Caco-2 (cell line): ENCODE measurements around the gene MAN1A1. TPM values are rescaled to one million over a fixed set of nuclear protein-coding genes. Genes with fewer than 3 reads are reported as not detected.

Experiments
- BruUV-seq: library from RNA; stranded (reverse); fragments of 400-500 nt; replicated peaks from 2 replicates; lab custom pipeline; 2021; lab: Mats Ljungman, UMichigan
- CTCF ChIA-PET: fragments of 300-600 bp; sonication (Branson Sonifier 250); formaldehyde crosslinking; loops from one replicate; lab custom pipeline; 2022; ENCODE audit warnings: antibody characterized with exemption; lab: Charles Lee
- POLR2A ChIA-PET: fragments of 300-600 bp; sonication (Branson Sonifier 250); formaldehyde crosslinking; loops from one replicate; lab custom pipeline; 2022; ENCODE audit warnings: antibody characterized with exemption; lab: Charles Lee
- DNase-seq, 2 experiments: peaks; one replicate each; pipeline versions ENCODE4 v3.0.0 to v3.0.0-alpha.2; 2020 to 2022
- H3K27me3 ChIP-seq: replicated peaks from 2 replicates; pipeline ENCODE4 v1.6.0; 2011; ENCODE audit warnings: low read length; ENCODE audit not compliant: control insufficient read depth, insufficient read depth
- H3K36me3 ChIP-seq: 2 replicates; pipeline ENCODE4 v1.5.1; 2011; ENCODE audit warnings: low read length; ENCODE audit not compliant: control insufficient read depth, insufficient read depth
- H3K4me1 ChIP-seq: fragments of 250-450 bp; sonication (Bioruptor Pico); 2 replicates; pipeline ENCODE4 v1.5.1; 2020; ENCODE audit warnings: mild to moderate bottlenecking
- H3K4me3 ChIP-seq: 2 replicates; pipeline ENCODE4 v1.5.1; 2011; ENCODE audit warnings: low read depth, mild to moderate bottlenecking, control low read depth, low read length
- H3K9me3 ChIP-seq: fragments of 250-450 bp; sonication (Bioruptor Pico); 2 replicates; pipeline ENCODE4 v1.5.1; 2020; ENCODE audit warnings: mild to moderate bottlenecking, moderate library complexity
- H3K27ac Mint-ChIP-seq: one replicate; pipeline ENCODE4 v1.8.0; 2022; ENCODE audit warnings: mixed read lengths; ENCODE audit not compliant: unreplicated experiment
- H3K27me3 Mint-ChIP-seq: one replicate; pipeline ENCODE4 v1.8.0; 2022; ENCODE audit warnings: mixed read lengths; ENCODE audit not compliant: insufficient read depth, unreplicated experiment
- H3K36me3 Mint-ChIP-seq: one replicate; pipeline ENCODE4 v1.8.0; 2022; ENCODE audit warnings: mild to moderate bottlenecking, mixed read lengths; ENCODE audit not compliant: insufficient read depth, unreplicated experiment
- H3K4me1 Mint-ChIP-seq: one replicate; pipeline ENCODE4 v1.8.0; 2022; ENCODE audit warnings: low read depth, mixed read lengths; ENCODE audit not compliant: unreplicated experiment
- H3K4me3 Mint-ChIP-seq: one replicate; pipeline ENCODE4 v1.8.0; 2022; ENCODE audit warnings: mild to moderate bottlenecking, moderate library complexity, mixed read lengths; ENCODE audit not compliant: unreplicated experiment
- H3K9me3 Mint-ChIP-seq: one replicate; pipeline ENCODE4 v1.8.0; 2022; ENCODE audit warnings: mixed read lengths; ENCODE audit not compliant: unreplicated experiment
- intact Hi-C: fragments of 100-400 bp; cut with micrococcal nuclease; formaldehyde crosslinking; loops from one replicate; pipeline ENCODE4 v1.10.0; 2022; ENCODE audit not compliant: unreplicated experiment
- total RNA-seq: library from RNA; stranded (reverse); gene quantifications from 2 replicates; pipeline ENCODE4 v1.2.3, GENCODE V29; 2022
- TF ChIP-seq, protein P1 (sequence below), 2 experiments: fragments of 200-600 bp in 1 of 2; IDR thresholded peaks; 1 replicate in 1 of 2; 2 replicates in 1 of 2; pipeline versions ENCODE4 v1.5.1 to v1.8.0; 2011 to 2022; ENCODE audit warnings: antibody characterized with exemption in 1 of 2, control low read depth in 1 of 2, inconsistent platforms in 1 of 2, low read depth in 1 of 2, low read length in 1 of 2, mild to moderate bottlenecking in 1 of 2, moderate library complexity in 1 of 2; ENCODE audit not compliant: insufficient read depth in 1 of 2, severe bottlenecking in 1 of 2, unreplicated experiment in 1 of 2

Gene MAN1A1
- total RNA-seq, 1 experiment from 2014 or later: 28.7 TPM

DNA sequence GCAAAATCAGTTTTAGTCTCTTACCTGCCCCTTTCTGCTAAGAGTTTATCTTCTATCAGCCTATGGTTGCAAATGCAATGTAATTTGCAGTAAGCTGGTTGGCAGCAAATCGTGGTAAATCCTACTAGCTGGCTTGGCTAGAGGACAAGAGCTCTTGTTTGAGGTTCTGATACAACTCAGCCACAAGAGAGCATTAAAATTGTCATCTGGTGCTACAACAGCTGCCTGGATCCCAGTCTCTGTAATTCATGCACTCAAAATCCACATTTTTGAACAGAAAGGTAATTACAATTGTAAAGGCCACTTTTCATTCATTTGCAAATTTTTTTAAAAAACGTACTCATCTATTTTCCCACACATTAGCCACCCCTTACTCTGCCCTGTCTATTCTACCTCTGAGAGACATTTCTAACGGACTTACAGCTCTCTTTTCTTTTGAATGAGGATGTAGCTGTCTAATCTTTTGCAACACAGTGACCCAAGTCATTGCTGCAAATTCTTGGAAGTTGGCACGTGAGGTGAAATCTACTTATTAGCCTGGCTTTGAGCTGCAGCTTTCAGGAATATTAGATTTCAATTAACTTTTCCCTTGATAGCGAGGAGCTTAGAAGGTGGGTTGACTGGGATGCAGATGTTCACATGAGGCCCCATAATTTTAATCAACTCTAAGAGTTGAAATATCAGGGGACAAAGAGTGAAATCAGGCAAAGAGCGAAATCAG is 217.1 kb downstream of the MAN1A1 start:
- no peaks in the 10 kb centered on the region for H3K36me3 ChIP-seq
- POLR2A ChIA-PET: interaction anchor here (0.5 kb wide), 1 partner anchor 19 kb away, joined by 4 read pairs; no protein-coding TSS in a partner anchor
- DNase-seq: no peak
- TF ChIP-seq, protein P1, sequence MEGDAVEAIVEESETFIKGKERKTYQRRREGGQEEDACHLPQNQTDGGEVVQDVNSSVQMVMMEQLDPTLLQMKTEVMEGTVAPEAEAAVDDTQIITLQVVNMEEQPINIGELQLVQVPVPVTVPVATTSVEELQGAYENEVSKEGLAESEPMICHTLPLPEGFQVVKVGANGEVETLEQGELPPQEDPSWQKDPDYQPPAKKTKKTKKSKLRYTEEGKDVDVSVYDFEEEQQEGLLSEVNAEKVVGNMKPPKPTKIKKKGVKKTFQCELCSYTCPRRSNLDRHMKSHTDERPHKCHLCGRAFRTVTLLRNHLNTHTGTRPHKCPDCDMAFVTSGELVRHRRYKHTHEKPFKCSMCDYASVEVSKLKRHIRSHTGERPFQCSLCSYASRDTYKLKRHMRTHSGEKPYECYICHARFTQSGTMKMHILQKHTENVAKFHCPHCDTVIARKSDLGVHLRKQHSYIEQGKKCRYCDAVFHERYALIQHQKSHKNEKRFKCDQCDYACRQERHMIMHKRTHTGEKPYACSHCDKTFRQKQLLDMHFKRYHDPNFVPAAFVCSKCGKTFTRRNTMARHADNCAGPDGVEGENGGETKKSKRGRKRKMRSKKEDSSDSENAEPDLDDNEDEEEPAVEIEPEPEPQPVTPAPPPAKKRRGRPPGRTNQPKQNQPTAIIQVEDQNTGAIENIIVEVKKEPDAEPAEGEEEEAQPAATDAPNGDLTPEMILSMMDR (IDR thresholded peaks at IDR 0.05; ENCODE audit: insufficient read depth in 1 of 2, low read depth in 1 of 2, low read length in 1 of 2, severe bottlenecking in 1 of 2, unreplicated experiment in 1 of 2): no peak
- peaks cover 35% of the 10 kb centered on the region for H3K4me1 Mint-ChIP-seq
- no peak overlapping the region for H3K27ac Mint-ChIP-seq
- H3K36me3 Mint-ChIP-seq: no peaks in the 10 kb centered on the region
- no peaks in the 10 kb centered on the region for H3K27me3 ChIP-seq
- H3K4me3 ChIP-seq: no peak overlapping the region
- CTCF ChIA-PET: interaction anchor here (0.6 kb wide), 1 partner anchor 11 kb away, joined by 4 read pairs; no protein-coding TSS in a partner anchor
- H3K9me3 Mint-ChIP-seq: no peaks in the 10 kb centered on the region
- H3K4me1 ChIP-seq: peaks cover 27% of the 10 kb centered on the region
- no TSS peak for BruUV-seq
- intact Hi-C loops: no loop called here
- no peaks in the 10 kb centered on the region for H3K27me3 Mint-ChIP-seq
- no peak overlapping the region for H3K4me3 Mint-ChIP-seq
- H3K9me3 ChIP-seq: no peaks in the 10 kb centered on the region

DNA sequence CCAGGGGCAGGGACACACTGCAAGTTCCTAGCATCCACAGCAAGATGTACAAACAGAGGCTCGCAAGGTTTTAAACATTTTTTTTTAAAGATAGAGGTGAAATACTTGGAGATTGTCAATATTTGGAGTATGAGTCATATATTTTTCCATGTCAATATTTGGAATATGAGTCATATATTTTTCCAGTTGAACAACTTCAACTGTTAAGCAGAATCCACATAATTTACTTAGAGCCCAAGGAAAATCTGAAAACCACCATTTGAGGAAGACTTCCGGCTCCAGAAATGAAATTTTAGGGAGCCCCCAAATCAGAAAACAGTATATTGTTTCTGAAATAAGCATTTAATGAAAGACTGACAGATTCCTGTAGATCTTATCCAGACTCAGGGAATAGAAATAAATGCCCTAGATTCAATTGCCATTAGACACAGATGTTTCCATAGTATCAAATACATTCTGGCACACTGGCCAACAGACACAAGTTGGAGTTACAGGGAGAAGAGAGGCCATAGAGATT is 219.5 kb downstream of the MAN1A1 start:
- no peaks in the 10 kb centered on the region for H3K9me3 ChIP-seq
- BruUV-seq: no TSS peak
- TF ChIP-seq, protein P1 (IDR thresholded peaks at IDR 0.05; ENCODE audit: insufficient read depth in 1 of 2, low read depth in 1 of 2, low read length in 1 of 2, severe bottlenecking in 1 of 2, unreplicated experiment in 1 of 2): no peak
- Mint-ChIP-seq H3K36me3 (no peaks in the 10 kb centered on the region), H3K9me3 (no peaks in the 10 kb centered on the region), H3K4me3 (no peak overlapping the region), H3K27ac (peak overlapping the region; percentile 33), H3K4me1 (peaks cover 34% of the 10 kb centered on the region), H3K27me3 (no peaks in the 10 kb centered on the region)
- ChIA-PET CTCF (interaction anchor here (0.6 to 1.3 kb wide), 7 partner anchors 8 to 319 kb away, joined by 3 to 5 read pairs (median 3); no protein-coding TSS in a partner anchor), POLR2A (no interaction called here)
- H3K36me3 ChIP-seq: no peaks in the 10 kb centered on the region
- intact Hi-C loops: loop anchor here (1.0 to 5.0 kb wide), 2 partner anchors 40 to 597 kb away; no protein-coding TSS in a partner anchor
- H3K4me3 ChIP-seq: no peak overlapping the region
- no peak for DNase-seq
- no peaks in the 10 kb centered on the region for H3K27me3 ChIP-seq
- peaks cover 35% of the 10 kb centered on the region for H3K4me1 ChIP-seq

DNA sequence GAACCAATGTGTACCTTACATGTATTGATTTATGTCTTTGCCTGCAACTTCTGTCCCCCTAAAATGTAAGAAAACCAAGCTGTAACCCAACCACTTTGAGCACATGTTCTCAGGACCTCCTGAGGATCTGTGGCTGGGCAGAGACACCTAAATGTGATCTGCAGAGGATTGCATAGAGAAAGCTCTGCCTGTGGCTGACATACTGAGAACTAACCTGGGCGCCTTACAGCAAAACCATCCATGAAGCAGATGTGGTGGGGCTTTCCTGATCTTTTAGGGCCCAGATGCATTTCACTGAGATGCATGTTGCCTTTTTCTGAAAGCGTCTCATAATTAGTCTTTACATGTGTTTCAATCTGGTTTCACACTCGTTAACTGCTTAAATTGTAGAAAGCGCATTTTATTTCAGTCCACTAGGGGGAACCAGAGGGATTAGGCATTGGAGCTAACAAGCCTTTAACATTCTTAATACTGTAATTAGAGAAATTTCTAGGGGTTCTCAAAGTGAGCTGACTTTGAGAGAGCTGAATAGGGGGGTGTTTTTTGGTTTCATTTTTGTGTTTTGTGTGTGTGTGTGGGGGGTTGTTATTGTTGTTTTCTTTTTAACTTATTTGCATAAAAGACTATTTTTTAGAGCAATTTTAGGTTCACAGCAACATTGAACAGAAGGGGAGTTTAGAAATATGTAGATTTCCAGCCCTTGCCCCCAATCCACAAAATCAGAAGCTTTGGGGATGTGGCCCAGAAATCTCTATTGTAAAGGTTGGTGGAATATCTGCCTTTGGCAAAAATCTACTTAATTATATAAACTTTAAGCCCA is 220.2 kb downstream of the MAN1A1 start:
- ChIA-PET POLR2A (no interaction called here), CTCF (interaction anchor here (0.6 to 1.3 kb wide), 10 partner anchors 8 to 432 kb away, joined by 3 to 10 read pairs (median 3); no protein-coding TSS in a partner anchor)
- DNase-seq: peak in 1 of 2 experiments; percentile 66
- Mint-ChIP-seq H3K4me3 (peak overlapping the region; percentile 43), H3K36me3 (no peaks in the 10 kb centered on the region), H3K4me1 (peaks cover 34% of the 10 kb centered on the region), H3K9me3 (no peaks in the 10 kb centered on the region), H3K27me3 (no peaks in the 10 kb centered on the region), H3K27ac (peak overlapping the region; percentile 33)
- Histone ChIP-seq H3K4me1 (peaks cover 35% of the 10 kb centered on the region), H3K4me3 (no peak overlapping the region), H3K9me3 (no peaks in the 10 kb centered on the region), H3K27me3 (no peaks in the 10 kb centered on the region), H3K36me3 (no peaks in the 10 kb centered on the region)
- intact Hi-C loops: loop anchor here (5.0 kb wide), 1 partner anchor 598 kb away; no protein-coding TSS in a partner anchor
- TF ChIP-seq, protein P1 (IDR thresholded peaks at IDR 0.05; ENCODE audit: insufficient read depth in 1 of 2, low read depth in 1 of 2, low read length in 1 of 2, severe bottlenecking in 1 of 2, unreplicated experiment in 1 of 2): peak; percentile 51 to 54
- BruUV-seq: no TSS peak
